Hepatocyte (in vitro differentiated cells): ENCODE measurements around the gene ELL. TPM values are rescaled to one million over a fixed set of nuclear protein-coding genes. Genes with fewer than 3 reads are reported as not detected.

Experiments
- DNase-seq: peaks from one replicate; pipeline ENCODE4 v3.0.0-alpha.2; 2016; ENCODE audit warnings: low spot score
- H2AFZ ChIP-seq: fragments of 200-600 bp; sonication (generic); 2 replicates; pipeline ENCODE4 v1.6.0; 2016; ENCODE audit warnings: antibody characterized with exemption, mild to moderate bottlenecking
- H3K27ac ChIP-seq: fragments of 200-600 bp; sonication (generic); 2 replicates; pipeline ENCODE4 v1.5.1; 2016; ENCODE audit warnings: mild to moderate bottlenecking
- H3K27me3 ChIP-seq: fragments of 200-600 bp; sonication (generic); 2 replicates; pipeline ENCODE4 v1.6.1; 2016
- H3K36me3 ChIP-seq: fragments of 200-600 bp; sonication (generic); replicated peaks from 2 replicates; pipeline ENCODE4 v1.5.1; 2016; ENCODE audit warnings: low read depth; ENCODE audit not compliant: insufficient read depth
- H3K4me1 ChIP-seq: fragments of 200-600 bp; sonication (generic); 2 replicates; pipeline ENCODE4 v1.5.1; 2016; ENCODE audit warnings: mild to moderate bottlenecking, moderate library complexity; ENCODE audit not compliant: insufficient read depth
- H3K4me2 ChIP-seq: fragments of 200-600 bp; sonication (generic); 2 replicates; pipeline ENCODE4 v1.6.0; 2016
- H3K4me3 ChIP-seq: fragments of 200-600 bp; sonication (generic); 2 replicates; pipeline ENCODE4 v1.5.1; 2016; ENCODE audit warnings: mild to moderate bottlenecking
- H3K79me2 ChIP-seq: fragments of 200-600 bp; sonication (generic); 2 replicates; pipeline ENCODE4 v1.6.0; 2017; ENCODE audit warnings: mild to moderate bottlenecking
- H3K9me2 ChIP-seq: fragments of 200-600 bp; sonication (generic); replicated peaks from 2 replicates; pipeline ENCODE4 v1.6.0; 2017; ENCODE audit warnings: mild to moderate bottlenecking; ENCODE audit not compliant: insufficient read depth
- H3K9me3 ChIP-seq: fragments of 200-600 bp; sonication (generic); 2 replicates; pipeline ENCODE4 v1.5.1; 2016; ENCODE audit warnings: low read depth, mild to moderate bottlenecking
- H4K20me1 ChIP-seq: fragments of 200-600 bp; sonication (generic); 2 replicates; pipeline ENCODE4 v1.6.0; 2016; ENCODE audit warnings: mild to moderate bottlenecking; ENCODE audit not compliant: insufficient read depth, poor library complexity, severe bottlenecking
- EZH2 ChIP-seq: fragments of 200-600 bp; sonication (generic); IDR thresholded peaks from 2 replicates; pipeline ENCODE4 v1.6.1; 2016; ENCODE audit warnings: antibody characterized with exemption, mild to moderate bottlenecking, borderline replicate concordance
- EZH2phosphoT487 ChIP-seq: fragments of 200-600 bp; sonication (generic); IDR thresholded peaks from one replicate; pipeline ENCODE4 v1.6.1; 2018; ENCODE audit warnings: antibody characterized with exemption, mild to moderate bottlenecking, low read depth, moderate library complexity; ENCODE audit not compliant: unreplicated experiment, severe bottlenecking
- WGBS: methylation state at CpG from one replicate; pipeline ENCODE4 v1.1.6; 2016; ENCODE audit warnings: low lambda C conversion rate; ENCODE audit errors: missing lambda C conversion rate; 5-methylcytosine and 5-hydroxymethylcytosine counted together
- polyA plus RNA-seq: library from polyadenylated mRNA; unstranded; fragments of >200 nt; fragmentation: Nextera tagmentation; extraction: Ambion mirVana; gene quantifications from 2 replicates; pipeline ENCODE4 v1.2.1, GENCODE V29; 2016
- total RNA-seq: library from RNA; depleted of rRNA; stranded (reverse); fragments of >200 nt; gene quantifications from 2 replicates; pipeline ENCODE4 v1.2.3, GENCODE V29; 2014
- TF ChIP-seq, protein P1 (sequence below): fragments of 200-600 bp; sonication (generic); IDR thresholded peaks from 2 replicates; pipeline ENCODE4 v1.5.1; 2016; ENCODE audit warnings: antibody characterized with exemption, mild to moderate bottlenecking; ENCODE audit not compliant: poor library complexity

Gene ELL
- total and polyA plus RNA-seq, 2 experiments from 2014 or later: 11.0 to 15.0 TPM

DNA sequence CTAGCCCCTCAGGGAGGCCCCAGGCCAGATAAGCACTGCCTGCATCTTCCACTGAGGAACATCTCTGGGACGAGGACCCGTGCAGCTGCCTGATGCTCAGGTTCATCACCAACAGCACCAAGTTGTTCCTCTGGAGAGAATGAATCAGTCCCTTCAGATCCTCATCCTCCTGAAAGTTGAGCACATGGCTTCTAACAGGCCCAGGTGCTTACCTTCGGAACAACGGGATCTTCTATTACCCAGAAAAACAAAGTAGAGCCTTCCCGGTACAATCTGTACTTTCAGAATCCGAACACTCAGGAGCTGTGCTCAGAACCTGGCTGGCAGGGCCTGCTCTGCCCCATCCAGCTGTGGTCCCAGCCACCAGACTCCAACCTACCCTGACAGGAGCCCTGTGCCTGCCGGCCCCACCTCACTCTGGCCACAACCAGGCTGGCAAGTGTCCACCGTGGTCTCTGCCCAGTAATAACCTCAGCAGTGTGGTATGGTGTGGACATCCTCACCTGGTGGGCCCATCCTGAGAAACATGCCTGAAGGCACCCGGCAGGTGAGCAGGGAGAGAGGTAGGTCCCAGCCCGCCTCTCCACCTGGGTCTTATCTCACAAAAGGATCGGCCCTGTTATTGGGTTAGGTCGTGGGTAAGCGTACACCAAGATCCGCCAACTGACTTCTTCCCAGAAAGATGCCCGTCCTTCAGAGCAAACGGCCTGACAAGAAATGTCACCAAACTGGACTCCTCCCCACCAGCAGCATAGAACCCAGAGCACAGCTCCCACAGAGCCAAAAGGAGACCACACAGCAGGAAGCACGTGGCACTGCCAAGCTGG lies 34.1 kb downstream of the ELL start:
- no peak overlapping the region for H3K4me3 ChIP-seq
- no peaks in the 10 kb centered on the region for H3K27me3 ChIP-seq
- no peaks in the 10 kb centered on the region for H3K9me2 ChIP-seq
- H4K20me1 ChIP-seq: peaks cover 75% of the 10 kb centered on the region
- H2AFZ ChIP-seq: no peak overlapping the region
- no peak for DNase-seq
- no peak overlapping the region for H3K4me2 ChIP-seq
- no peak for TF ChIP-seq EZH2phosphoT487
- TF ChIP-seq, protein P1, sequence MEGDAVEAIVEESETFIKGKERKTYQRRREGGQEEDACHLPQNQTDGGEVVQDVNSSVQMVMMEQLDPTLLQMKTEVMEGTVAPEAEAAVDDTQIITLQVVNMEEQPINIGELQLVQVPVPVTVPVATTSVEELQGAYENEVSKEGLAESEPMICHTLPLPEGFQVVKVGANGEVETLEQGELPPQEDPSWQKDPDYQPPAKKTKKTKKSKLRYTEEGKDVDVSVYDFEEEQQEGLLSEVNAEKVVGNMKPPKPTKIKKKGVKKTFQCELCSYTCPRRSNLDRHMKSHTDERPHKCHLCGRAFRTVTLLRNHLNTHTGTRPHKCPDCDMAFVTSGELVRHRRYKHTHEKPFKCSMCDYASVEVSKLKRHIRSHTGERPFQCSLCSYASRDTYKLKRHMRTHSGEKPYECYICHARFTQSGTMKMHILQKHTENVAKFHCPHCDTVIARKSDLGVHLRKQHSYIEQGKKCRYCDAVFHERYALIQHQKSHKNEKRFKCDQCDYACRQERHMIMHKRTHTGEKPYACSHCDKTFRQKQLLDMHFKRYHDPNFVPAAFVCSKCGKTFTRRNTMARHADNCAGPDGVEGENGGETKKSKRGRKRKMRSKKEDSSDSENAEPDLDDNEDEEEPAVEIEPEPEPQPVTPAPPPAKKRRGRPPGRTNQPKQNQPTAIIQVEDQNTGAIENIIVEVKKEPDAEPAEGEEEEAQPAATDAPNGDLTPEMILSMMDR: no peak
- H3K9me3 ChIP-seq: no peaks in the 10 kb centered on the region
- H3K79me2 ChIP-seq: peaks cover 95% of the 10 kb centered on the region
- no peaks in the 10 kb centered on the region for H3K36me3 ChIP-seq
- no peak overlapping the region for H3K27ac ChIP-seq
- WGBS: 91% methylated on average over 17 of the region's 17 CpGs
- H3K4me1 ChIP-seq: peaks cover 18% of the 10 kb centered on the region

DNA sequence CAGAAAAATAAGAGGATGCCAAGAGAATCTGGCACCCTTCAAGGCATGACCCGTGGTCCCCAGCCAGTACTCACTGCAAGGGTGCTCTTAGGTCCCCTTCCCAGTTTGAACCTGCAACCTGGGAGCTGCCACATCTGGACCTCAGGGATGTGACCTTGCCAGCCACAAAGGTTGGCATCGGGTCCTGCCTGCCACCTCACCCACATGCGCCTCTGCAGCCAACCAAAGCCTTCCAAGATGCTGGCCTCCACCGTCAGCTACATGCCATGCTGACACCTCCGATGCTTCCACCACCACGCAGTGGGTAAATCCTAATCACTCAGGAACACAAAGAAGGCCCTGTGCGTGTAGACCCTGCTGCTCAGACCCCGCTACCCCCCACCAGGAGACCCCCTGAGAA lies 35.1 kb downstream of the ELL start:
- TF ChIP-seq, protein P1: no peak
- TF ChIP-seq EZH2phosphoT487 (no peak), EZH2 (no peak)
- Histone ChIP-seq H3K9me2 (no peaks in the 10 kb centered on the region), H3K79me2 (peaks cover 95% of the 10 kb centered on the region), H3K4me1 (peaks cover 18% of the 10 kb centered on the region), H3K27me3 (no peaks in the 10 kb centered on the region), H4K20me1 (peaks cover 64% of the 10 kb centered on the region), H2AFZ (no peak overlapping the region), H3K36me3 (no peaks in the 10 kb centered on the region), H3K27ac (no peak overlapping the region), H3K9me3 (no peaks in the 10 kb centered on the region), H3K4me2 (peak overlapping the region; percentile 68), H3K4me3 (no peak overlapping the region)
- DNase-seq: no peak
- 97% methylated on average over 8 of the region's 8 CpGs for WGBS

DNA sequence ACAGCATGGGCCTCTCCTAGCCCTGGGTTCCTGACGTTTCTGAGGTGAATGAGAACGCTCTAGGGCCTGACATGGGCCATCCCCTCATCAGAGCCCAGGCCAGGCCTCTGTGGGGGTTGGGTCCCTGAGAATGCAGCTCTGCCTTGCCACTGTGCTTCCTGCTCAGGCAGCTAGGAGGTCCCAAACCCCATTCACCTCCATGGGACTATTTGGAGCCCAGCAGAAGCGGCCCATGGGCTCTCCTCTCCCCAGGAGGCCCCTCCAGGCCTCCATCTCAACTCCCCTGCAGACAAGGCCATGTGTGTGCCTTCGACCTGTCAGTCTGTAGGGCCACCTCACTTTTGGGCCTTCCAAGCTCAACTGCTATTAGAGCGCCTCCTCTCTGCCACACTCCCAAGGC lies 36.9 kb downstream of the ELL start:
- no peak overlapping the region for H3K4me2 ChIP-seq
- no peaks in the 10 kb centered on the region for H3K9me2 ChIP-seq
- H3K27ac ChIP-seq: no peak overlapping the region
- H3K27me3 ChIP-seq: no peaks in the 10 kb centered on the region
- no peak overlapping the region for H3K4me3 ChIP-seq
- WGBS: 91% methylated on average over 5 of the region's 5 CpGs
- no peaks in the 10 kb centered on the region for H3K9me3 ChIP-seq
- no peak overlapping the region for H2AFZ ChIP-seq
- H4K20me1 ChIP-seq: peaks cover 56% of the 10 kb centered on the region
- peaks cover 94% of the 10 kb centered on the region for H3K79me2 ChIP-seq
- no peaks in the 10 kb centered on the region for H3K36me3 ChIP-seq
- TF ChIP-seq EZH2 (no peak), EZH2phosphoT487 (no peak)
- TF ChIP-seq, protein P1: no peak
- DNase-seq: no peak
- peaks cover 22% of the 10 kb centered on the region for H3K4me1 ChIP-seq
